C4-2B (cell line): ENCODE data around the gene KCNJ3.

Source experiments
- ZFX ChIP-seq: fragments of 450-650 bp; IDR thresholded peaks from 2 replicates; pipeline ENCODE4 v1.6.1; 2017
- TF ChIP-seq, protein P1 (sequence below): fragments of 450-650 bp; conservative IDR thresholded peaks from 2 replicates; pipeline ENCODE4 v1.5.1; 2017; ENCODE audit warnings: mild to moderate bottlenecking

GRCh38 chr2:154826827-154827226, 128.3 kb downstream of the KCNJ3 start:
- TF ChIP-seq, protein P1, sequence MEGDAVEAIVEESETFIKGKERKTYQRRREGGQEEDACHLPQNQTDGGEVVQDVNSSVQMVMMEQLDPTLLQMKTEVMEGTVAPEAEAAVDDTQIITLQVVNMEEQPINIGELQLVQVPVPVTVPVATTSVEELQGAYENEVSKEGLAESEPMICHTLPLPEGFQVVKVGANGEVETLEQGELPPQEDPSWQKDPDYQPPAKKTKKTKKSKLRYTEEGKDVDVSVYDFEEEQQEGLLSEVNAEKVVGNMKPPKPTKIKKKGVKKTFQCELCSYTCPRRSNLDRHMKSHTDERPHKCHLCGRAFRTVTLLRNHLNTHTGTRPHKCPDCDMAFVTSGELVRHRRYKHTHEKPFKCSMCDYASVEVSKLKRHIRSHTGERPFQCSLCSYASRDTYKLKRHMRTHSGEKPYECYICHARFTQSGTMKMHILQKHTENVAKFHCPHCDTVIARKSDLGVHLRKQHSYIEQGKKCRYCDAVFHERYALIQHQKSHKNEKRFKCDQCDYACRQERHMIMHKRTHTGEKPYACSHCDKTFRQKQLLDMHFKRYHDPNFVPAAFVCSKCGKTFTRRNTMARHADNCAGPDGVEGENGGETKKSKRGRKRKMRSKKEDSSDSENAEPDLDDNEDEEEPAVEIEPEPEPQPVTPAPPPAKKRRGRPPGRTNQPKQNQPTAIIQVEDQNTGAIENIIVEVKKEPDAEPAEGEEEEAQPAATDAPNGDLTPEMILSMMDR, result no peak
- no peak for TF ChIP-seq ZFX
